Spinal cord (tissue), 10 donors: Measurements from ENCODE around the gene DAZAP1. TPM values are rescaled to one million over a fixed set of nuclear protein-coding genes. Genes with fewer than 3 reads are reported as not detected.

Experiments
- DNase-seq, 6 donors: peaks; one replicate each; pipeline versions ENCODE4 v3.0.0 to v3.0.0-alpha.2; 2013 to 2015; ENCODE audit warnings: low spot score in 6 of 6, low read depth in 4 of 6
- H3K27ac ChIP-seq: one replicate; pipeline ENCODE4 v1.5.1; 2013; ENCODE audit warnings: low read depth, low read length, control low read depth
- H3K27me3 ChIP-seq: one replicate; pipeline ENCODE4 v1.6.1; 2013; ENCODE audit warnings: low read length; ENCODE audit not compliant: control insufficient read depth, insufficient read depth
- H3K36me3 ChIP-seq: one replicate; pipeline ENCODE4 v1.6.1; 2013; ENCODE audit warnings: low read length; ENCODE audit not compliant: control insufficient read depth, insufficient read depth
- H3K4me1 ChIP-seq: one replicate; pipeline ENCODE4 v1.6.1; 2013; ENCODE audit warnings: low read length; ENCODE audit not compliant: control insufficient read depth, insufficient read depth
- H3K4me3 ChIP-seq: one replicate; pipeline ENCODE4 v1.5.1; 2013; ENCODE audit warnings: low read depth, low read length, control low read depth
- H3K9me3 ChIP-seq: one replicate; pipeline ENCODE4 v1.6.1; 2013; ENCODE audit warnings: low read length; ENCODE audit not compliant: control insufficient read depth, insufficient read depth
- WGBS: methylation state at CpG from one replicate; pipeline ENCODE4 v1.1.5; 2013; ENCODE audit warnings: missing lambda C conversion rate; ENCODE audit not compliant: insufficient coverage; 5-methylcytosine and 5-hydroxymethylcytosine counted together
- polyA plus RNA-seq, 2 donors: library from polyadenylated mRNA; unstranded; fragments of 120-200 nt; gene quantifications; one replicate each; pipeline ENCODE4 v1.2.1, GENCODE V29; 2013; ENCODE audit not compliant: insufficient read length in 2 of 2
- total RNA-seq, 2 donors: library from RNA; depleted of rRNA in 1 of 2; stranded (reverse); fragments of 120-200 nt in 1 of 2; fragments of >200 nt in 1 of 2; gene quantifications; one replicate each; pipeline versions ENCODE4 v1.2.3 to v1.2.4, GENCODE V29; 2013 to 2014
- donor health status: healthy.

The DAZAP1 gene
- total and polyA plus RNA-seq, 4 donors, result 22.1 to 84.4 (median 56.1) TPM

DNA sequence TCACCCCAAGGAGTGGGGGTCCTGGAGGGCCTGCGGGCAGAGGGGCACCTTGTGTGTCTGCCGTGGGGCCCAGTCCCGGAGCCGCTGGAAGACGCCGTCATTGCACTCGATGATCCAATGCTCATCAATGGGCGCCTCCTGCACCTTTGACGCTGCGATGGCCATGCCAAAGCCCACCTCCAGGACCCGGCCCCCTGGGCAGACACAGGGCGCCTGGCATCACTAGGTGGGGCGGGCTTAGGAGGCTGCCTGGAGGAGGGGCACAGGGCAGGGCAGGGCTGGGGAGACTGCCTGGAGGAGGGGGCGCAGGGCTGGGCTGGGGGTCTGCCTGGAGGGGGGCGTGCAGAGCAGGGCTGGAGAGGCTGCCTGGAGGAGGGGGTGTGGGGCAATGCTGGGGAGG lies 7.6 kb upstream of the DAZAP1 start:
- no peak overlapping the region for H3K4me3 ChIP-seq
- H3K27me3 ChIP-seq, result no peaks in the 10 kb centered on the region
- 93% methylated on average over 15 of the region's 15 CpGs for WGBS
- no peak for DNase-seq
- H3K4me1 ChIP-seq, result peaks cover 40% of the 10 kb centered on the region
- peaks cover 57% of the 10 kb centered on the region for H3K36me3 ChIP-seq
- H3K9me3 ChIP-seq, result no peaks in the 10 kb centered on the region
- no peak overlapping the region for H3K27ac ChIP-seq

- no peak overlapping the region for H3K27ac ChIP-seq
- H3K4me1 ChIP-seq, result peaks cover 40% of the 10 kb centered on the region
- no peaks in the 10 kb centered on the region for H3K27me3 ChIP-seq
- no peak for DNase-seq
- H3K4me3 ChIP-seq, result peak overlapping the region; percentile 50
- peaks cover 49% of the 10 kb centered on the region for H3K36me3 ChIP-seq
- 31% methylated on average over 28 of the region's 36 CpGs for WGBS
- no peaks in the 10 kb centered on the region for H3K9me3 ChIP-seq
Measured at GRCh38 chr19:1400281-1401137, 6.9 kb upstream of the DAZAP1 start.

- under 1% methylated on average over 82 of the region's 87 CpGs for WGBS
- peak in 3 of 6 donors; percentile 56 to 87 (median 87) for DNase-seq
- peaks cover 35% of the 10 kb centered on the region for H3K4me1 ChIP-seq
- no peaks in the 10 kb centered on the region for H3K27me3 ChIP-seq
- peak within 1 kb of the TSS; percentile 52 for H3K27ac ChIP-seq
- H3K4me3 ChIP-seq, result peak within 1 kb of the TSS; percentile 50
- no peaks in the 10 kb centered on the region for H3K9me3 ChIP-seq
- H3K36me3 ChIP-seq, result peaks cover 41% of the 10 kb centered on the region
Measured at GRCh38 chr19:1401138-1401888, 6.1 kb upstream of the DAZAP1 start, which contains the start of gene GAMT. Gene GAMT (minus strand): TSS chr19:1401542. CDS start chr19:1401476, 66 bp downstream.

DNA sequence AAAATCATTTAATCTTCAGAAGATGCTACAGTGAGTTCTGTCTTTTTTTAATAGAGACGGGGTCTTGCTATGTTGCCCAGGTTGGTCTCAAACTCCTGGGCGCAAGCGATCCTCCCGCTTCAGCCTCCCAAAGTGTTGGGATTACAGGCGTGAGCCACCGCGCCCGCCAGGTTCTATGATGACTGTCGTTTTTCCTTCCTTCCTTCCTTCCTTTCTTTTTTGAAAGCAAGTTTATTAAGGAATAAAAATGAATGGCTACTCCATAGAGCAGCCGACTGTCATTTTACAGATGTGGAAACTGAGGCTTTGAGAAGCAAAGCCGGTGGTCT lies 5.5 kb upstream of the DAZAP1 start:
- peak overlapping the region; percentile 33 for H3K4me3 ChIP-seq

DNA sequence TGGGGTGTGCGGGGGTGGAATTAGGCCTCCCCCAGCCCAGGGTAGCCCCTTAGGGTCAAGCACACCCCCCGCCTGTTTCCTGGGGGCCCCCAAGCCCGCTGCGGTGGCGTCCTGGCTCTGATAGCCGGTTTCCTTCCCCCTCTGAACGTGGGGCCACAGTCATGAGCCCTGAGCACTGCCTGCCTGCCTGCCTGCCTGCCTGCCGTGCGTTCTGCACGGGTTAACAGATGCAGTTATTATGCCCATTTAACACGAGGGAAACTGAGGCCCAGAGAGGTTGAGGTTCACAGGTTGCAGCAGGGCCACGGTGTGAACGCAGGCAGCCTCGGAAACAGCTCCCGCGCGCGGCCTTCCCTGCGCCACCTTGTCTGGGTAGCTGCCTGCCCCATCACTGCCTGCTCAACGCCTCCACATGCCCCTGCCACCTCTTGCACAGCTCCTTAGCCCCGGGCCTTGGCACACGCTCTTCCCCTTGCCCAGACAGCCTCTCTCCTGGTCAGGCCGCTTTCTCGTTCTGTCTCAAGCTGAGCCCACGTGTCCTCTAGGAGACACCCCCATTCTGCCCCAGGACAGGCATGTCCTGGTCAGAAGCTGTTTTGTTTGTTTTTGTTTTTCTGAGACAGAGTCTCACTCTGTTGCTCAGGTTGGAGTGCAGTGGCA lies 4.8 kb upstream of the DAZAP1 start:
- no peaks in the 10 kb centered on the region for H3K9me3 ChIP-seq
- H3K4me1 ChIP-seq, result peaks cover 41% of the 10 kb centered on the region
- 70% methylated on average over 24 of the region's 25 CpGs for whole genome bisulfite sequencing
- DNase-seq, result no peak
- H3K27me3 ChIP-seq, result no peaks in the 10 kb centered on the region
- H3K36me3 ChIP-seq, result peaks cover 29% of the 10 kb centered on the region
- no peak overlapping the region for H3K4me3 ChIP-seq
- H3K27ac ChIP-seq, result no peak overlapping the region

More for the DNA sequence above, 5.5 kb upstream of the DAZAP1 start:
- no peaks in the 10 kb centered on the region for H3K9me3 ChIP-seq
- no peaks in the 10 kb centered on the region for H3K27me3 ChIP-seq
- H3K36me3 ChIP-seq, result peaks cover 35% of the 10 kb centered on the region
- no peak for DNase-seq
- peaks cover 40% of the 10 kb centered on the region for H3K4me1 ChIP-seq
- peak overlapping the region; percentile 52 for H3K27ac ChIP-seq
- WGBS, result 84% methylated on average over 2 of the region's 11 CpGs

GRCh38 chr19:1406774-1407527 lies 435 bp upstream of the DAZAP1 start:
- peaks cover 55% of the 10 kb centered on the region for H3K4me1 ChIP-seq
- peaks cover 34% of the 10 kb centered on the region for H3K36me3 ChIP-seq
- peak overlapping the region; percentile 71 for H3K4me3 ChIP-seq
- no peaks in the 10 kb centered on the region for H3K9me3 ChIP-seq
- WGBS, result under 1% methylated on average over 72 of the region's 72 CpGs
- peak overlapping the region; percentile 75 for H3K27ac ChIP-seq
- no peaks in the 10 kb centered on the region for H3K27me3 ChIP-seq
- DNase-seq, result peak; percentile 95 to 100 (median 98)

DNA sequence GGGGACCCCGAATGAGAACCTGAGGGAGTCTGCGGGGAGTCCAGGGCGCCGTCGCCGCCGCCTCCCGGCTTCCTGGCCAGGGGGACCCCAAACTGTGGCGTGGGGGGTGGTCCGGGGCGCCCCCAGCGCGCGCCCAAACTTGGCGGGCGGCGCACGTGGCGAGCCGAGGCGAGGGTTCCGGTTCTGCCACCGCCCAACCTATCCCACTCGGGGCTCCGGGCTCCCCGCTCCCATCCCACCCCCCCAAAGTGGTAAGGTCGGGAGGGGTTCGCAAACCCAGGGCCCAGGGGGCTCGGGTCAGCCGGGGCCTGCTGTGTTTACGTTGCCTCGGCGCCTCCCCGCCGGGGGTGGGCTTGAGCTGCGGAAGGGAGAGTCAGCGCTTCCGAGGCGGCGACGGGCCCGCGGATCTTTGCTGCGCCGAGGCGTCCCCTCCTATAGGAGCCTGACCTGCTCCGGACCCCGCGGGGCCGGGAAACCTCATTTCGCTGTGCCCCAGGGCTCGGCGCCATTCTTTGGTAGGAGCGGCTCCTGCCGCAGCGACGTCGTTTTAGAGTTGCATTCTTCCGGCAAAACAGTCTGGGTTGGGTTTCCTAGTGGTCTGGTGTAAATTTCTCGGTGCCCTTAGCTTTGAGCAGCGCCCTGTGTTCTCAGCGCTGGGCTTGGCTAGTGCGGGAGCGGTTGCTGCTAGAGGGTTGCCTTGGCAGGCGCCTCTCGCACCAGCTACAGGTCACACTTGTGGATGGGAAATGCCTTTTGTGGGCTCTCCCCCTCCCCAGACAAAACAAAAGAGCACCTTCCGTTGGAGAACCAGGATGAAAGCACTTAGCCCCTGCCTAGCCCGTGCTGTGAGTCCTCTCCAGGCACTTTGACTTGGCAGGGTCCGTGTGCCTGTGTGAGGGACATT lies 1.2 kb downstream of the DAZAP1 start:
- peaks cover 59% of the 10 kb centered on the region for H3K4me1 ChIP-seq
- peak overlapping the region; percentile 83 for H3K27ac ChIP-seq
- DNase-seq, result peak in 2 of 6 donors; percentile 43 to 54
- H3K9me3 ChIP-seq, result no peaks in the 10 kb centered on the region
- no peaks in the 10 kb centered on the region for H3K27me3 ChIP-seq
- H3K4me3 ChIP-seq, result peak overlapping the region; percentile 85
- under 1% methylated on average over 57 of the region's 69 CpGs for WGBS
- H3K36me3 ChIP-seq, result peaks cover 50% of the 10 kb centered on the region

DNA sequence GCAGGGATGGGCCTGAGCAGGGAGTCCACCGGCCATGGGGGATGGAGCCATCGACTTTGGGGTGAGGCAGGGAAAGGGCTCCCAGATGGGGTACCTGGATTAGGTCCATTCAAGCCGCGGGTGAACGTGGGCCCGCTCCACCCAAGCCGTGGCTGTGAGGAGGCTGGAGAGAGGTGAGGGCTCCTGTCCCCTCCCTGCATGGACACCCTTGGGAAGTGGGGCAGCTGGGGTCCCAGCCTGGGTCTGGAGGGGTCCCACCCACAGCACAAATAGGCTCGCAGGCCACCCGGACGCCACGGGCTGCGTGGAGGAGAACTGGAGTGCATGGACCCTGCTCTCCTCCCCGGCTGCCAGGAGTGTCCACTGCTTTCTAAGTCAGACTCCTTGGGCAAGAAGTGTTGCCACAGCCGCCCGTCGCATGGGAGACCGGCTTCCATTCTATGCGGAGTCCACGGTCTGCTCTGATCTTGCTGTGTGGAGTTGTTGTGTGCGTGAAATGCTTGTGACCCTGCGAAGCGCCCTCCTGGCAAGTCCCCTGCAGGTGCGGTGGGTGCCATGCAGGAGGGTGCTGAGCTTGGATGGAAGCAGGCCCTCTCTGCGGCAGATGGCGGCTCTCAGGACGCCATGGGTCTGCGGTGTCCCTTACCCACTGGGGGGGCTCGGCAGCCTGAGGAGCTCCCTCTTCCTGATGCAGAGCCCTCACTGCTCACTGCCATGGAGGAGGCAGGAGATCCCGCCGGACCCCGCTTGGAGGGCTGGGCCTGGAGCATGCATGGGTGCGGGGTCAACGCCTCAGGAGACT lies 2.0 kb downstream of the DAZAP1 start:
- 66% methylated on average over 32 of the region's 33 CpGs for WGBS
- Histone ChIP-seq H3K27ac (peak overlapping the region; percentile 83), H3K4me1 (peaks cover 65% of the 10 kb centered on the region), H3K4me3 (peak overlapping the region; percentile 85), H3K36me3 (peaks cover 51% of the 10 kb centered on the region), H3K27me3 (no peaks in the 10 kb centered on the region), H3K9me3 (no peaks in the 10 kb centered on the region)
- no peak for DNase-seq
